Fibroblast of skin of right biceps (primary cell): ENCODE measurements around the gene MBP.

Experiments used
- DNase-seq: peaks from one replicate; pipeline ENCODE4 v3.0.0-alpha.2; 2013

The MBP gene

DNA sequence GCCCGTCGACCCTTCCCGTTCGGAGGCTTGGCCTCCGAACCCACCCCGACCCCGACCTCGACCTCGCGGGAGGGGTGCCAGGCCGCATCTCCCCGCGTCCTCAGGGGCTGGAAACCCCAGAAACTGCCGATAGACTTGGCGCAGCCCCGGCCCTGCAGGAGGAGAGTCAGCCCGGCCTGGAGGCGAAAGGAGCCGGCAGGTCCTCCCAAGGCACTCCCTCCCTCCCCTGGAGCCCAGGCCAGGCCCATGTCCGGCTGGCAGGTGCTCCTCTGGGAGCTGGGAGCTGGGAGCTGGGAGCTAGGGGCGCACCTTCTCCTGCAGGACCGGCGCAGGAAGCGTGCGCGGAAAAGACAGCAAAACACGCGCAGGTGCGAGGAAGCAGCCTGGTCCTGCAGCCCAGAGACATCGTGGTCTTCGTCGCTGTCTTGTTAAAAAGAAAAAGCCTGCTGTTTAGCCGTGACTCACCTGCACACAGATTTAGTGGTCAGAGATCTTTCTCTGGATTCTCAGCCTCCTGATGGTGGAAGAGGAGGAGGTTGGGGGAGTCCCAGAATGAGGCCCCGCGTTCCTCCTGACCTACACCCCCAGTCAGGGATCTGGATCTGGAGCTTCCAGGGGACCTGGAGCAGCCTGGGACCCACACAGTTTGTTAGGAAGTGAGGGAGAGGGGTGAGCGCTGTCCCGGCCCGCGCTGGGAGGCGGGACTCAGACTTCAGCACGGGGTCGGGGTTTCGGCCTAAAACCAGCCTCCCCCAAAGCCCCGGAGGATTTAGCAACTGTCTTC lies 660 bp upstream of the MBP start:
- DNase-seq, result no peak

DNA sequence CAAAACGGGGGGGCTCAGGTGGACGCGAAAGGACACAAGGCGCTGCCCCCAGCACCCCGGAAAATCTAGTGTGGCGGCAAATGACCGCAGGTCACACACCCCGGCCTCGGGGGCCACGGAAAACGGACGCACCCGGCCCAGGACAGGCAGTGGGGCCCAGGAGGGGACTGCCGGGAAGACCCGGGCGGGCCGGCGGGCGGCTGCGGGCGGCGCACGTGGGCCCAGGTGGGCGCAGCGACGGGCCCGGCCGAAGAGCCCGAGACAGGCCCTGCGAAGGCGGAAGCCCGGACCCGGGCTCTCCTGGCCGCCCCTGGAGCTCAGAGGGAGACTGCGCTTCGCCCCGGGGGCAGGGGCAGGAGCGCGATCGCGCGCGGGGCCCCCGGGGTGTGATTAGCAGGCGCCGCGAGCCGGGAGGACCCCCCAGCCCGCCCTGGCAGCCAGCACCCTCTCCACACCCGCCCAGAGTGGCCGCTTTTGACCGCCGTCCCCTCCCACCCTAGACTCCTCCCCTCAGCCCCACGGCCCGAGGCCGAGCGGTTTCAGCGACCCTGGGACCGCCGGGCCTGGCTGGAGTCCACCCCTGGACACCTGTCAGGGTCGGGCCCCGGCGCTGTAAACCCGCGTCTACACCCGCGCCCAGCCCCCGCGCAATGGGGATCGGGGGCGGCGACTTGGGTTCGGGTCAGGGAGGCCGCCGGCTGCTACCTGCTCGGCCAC lies 773 bp downstream of the MBP start:
- DNase-seq, result no peak

DNA sequence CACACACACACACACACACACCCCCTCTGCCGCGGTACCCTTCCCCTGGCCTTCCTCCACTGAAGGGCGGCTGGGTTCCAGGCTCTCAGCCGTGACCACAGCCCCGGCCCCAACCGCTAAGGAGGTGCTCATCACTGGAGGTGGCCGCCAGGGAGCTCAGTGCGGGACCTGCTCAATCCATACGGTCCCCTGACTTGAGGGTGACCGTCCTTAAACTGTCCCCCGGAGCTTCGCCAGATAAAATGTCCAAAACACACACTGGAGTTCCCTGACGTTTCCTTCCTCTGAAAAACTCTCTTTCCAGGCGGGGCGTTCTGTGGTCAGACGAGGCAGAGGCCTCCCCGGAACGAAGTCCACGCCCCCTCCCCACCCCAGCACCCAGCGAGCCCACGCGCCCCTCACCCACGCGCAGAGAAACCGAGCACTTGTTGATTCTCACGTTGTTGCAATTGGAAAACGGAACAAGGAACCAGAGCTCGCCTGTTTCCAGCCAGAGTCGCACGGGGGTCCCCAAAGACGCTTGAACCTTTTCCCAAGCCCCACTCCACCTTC lies 1.4 kb downstream of the MBP start:
- DNase-seq, result no peak

DNA sequence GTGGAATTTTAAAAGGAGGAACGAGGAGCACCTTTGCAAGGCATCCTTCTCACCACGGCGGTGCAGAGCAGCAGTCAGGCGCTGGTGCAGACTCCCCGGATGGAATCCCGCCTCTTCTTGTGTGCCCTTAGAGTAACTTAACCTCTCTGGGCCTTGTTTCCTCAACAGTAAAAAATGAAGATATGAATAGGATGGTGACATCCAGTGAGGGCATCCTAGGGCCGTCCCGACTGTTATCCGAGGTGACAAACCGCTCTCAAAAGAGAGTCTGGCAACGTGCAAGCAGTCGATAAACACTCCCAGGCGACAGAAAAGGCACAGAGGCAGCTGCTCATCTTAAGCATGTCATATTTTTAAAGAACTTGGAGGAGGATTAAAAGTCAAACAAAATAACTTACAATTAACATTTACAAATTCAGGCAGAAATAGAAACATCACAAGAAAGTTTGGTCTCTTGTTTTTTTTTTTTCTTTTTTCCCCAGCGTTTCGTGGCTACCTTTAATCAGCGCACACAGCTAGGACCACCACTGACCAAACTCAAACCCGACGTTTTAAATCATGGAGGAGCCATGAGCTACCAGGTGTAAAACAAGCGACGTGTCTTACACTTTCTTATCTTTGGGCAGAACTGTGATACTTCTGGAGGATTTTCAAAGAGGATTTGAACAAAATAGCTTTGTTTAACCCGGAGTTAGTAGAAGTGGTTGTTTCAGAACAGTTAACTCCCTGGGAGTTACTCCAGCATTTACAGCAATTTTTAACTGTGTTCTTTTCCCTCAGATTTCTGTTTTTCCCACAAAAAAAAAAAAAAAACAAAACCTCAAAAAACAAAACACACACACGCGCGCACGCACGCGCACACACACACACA lies 2.1 kb downstream of the MBP start:
- no peak for DNase-seq

DNA sequence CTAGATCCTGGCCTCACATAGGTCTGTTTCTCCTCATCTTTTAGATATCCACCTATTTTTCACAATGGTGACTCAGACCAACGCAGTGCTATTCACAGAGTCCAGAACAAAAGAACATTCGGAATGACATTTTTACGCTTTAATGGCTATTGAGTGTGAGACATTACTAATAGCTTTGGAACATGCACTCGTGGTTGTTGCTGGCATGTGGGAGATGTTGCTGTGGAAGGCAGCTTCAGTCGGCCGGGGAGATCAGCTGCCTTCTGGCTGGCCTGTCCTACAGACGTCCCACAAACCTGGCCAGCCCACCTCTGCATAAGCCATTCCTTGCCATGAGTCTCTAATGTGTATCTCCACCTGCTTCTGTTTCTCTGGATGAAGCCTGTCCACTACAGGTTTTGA lies 3.4 kb downstream of the MBP start:
- DNase-seq, result peak; percentile 84

DNA sequence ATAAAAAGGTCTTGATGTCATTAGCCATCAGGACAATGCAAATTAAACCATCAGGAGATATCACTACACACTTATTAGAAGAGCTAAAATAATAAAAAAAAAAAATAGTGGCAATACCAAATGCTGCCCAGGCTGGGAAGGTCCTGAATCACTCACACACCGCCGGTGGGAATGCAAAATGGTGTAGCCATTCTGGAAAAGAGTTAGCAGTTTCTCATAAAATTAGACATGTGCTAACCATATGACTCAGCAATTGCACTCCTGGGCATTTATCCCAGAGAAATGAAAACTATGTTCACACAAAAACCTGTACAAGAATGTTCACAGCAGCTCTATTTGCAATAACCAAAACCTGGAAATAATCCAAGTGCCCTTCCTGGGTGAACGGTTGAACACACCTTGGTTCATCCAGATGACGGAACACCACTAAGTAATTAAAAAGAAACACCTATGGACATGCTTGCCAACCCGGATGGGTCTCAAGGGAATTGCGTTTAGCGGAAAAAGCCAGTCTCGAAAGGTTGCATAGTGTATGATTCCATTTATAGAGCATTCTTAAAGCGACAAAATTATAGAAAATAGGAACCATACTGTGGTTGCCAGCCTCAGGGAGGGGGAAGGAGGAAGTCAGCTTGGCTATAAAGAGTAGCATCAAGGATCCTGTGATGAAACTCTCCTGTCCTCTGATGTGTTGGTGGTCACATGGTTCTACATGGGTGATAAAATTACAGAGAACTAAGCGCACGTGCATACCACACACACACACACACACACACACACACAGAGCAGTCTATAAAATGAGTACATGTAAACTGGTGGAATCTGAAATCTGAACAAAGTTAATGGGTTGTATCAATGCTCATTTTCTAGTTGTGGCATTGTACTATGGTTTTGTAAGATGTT lies 4.6 kb downstream of the MBP start:
- peak; percentile 95 for DNase-seq

DNA sequence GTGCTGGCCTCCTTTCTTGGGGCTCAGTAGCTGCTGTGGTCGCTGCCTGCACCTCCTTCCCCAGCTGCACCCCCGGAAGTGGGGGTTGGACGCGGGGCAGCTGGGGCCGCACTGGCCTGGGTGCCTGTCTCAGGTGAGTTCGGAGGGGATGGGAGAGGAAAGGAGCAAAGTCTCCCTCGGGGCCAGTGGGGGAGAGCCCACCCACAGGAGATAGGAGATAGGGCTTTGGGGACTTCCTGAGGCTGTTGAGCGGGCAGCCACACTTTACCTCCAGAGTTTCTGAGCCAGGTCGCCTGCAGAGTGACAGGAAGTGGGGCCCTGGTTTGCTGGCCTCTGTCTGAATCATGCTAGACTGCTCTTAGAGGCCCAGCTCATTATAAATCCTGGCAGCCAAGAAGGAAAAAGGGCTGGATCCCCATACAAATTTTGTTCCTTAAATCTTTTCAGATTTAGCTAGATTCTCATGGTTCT lies 8.1 kb downstream of the MBP start:
- DNase-seq, result peak; percentile 21

DNA sequence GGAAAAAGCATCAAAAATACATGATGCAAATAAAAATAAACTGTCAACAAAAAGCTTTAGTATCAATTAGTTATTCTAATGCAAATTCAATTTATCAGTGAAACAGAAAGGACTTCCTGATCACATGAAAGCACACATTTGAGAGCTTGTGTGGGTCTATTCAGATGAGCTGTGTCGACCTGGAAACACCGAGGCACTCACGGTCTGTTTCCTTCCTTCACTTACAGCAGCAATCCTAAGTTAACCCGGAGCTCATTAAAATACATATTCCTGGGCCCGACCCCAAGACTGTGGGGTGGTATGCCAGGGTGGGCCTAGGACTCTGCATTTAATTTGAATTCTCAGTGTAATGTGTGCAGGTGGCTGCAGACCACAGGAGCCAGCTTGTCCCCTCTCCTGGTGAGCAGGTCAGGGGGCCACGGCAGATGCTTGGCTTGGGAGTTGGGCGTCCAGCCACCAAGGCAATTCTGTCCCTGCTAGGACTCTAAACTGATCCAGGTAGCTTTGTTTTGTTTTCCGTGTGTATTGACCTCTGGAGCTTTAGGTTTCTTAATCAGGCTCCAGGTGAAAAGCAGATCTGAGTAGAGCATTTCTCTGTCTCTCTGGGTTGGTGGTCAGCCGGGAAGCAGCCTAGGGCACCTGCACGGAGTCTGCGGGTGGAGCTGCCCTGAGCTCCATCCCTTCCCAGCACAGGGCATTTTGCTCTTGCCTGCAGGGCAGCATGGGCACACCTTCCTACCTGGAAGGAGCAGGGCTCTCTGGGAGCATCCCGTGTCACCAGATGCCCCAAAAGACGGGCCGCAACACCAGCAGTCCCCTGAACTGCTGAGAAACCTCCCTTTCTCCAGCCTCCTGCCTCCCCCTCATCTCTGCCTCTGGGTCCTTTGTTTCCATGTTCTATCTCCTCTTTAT lies 9.0 kb downstream of the MBP start:
- no peak for DNase-seq

DNA sequence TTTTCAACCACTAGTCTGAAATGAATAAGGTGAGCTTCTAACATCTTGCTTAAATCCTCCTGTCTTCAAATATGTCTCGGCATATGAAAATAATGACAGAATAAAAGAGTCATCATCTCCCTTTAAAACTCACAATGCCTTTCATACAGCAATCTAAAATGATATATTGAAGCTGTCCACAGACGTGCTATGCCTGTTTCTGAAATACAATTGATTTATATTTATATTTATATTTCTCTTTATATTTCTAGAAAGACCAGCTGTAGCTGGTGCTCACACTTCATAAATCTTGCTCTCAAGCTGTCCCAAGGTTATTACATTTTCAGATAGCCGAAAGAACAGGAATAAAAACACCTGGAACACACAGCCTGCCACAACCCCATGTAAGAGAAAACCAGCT lies 11.1 kb downstream of the MBP start:
- DNase-seq, result no peak

DNA sequence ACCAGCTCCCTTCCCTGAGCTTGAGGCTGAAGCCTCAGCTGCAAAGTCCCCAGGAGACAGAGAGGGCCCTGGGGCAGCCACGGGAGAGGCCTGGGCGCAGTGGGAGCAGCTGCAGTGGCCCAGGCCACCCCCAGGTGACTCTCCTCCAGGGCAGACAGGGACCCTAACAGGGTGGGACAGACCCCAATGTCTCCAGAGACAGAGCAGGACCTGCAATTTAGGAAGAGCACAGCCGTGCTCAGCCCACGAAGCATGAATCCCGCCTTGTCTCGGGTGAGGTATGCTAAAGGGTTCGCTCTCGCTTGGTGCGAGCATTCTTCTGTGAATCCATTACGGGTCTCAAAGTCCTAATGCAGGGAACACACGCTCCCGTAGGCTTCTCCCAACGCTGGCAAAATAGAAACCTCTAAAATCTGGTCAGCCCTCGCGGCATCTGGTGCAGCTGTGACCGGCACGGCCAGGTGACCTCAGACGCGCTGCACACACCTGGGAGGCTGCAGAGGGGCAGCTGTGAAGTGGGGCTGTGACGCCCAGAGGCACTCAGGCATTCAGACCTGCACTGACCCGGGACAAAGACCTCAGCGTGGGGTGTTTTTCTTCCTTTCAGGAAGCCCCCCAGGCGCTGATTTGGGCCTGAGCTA lies 12.6 kb downstream of the MBP start:
- no peak for DNase-seq

DNA sequence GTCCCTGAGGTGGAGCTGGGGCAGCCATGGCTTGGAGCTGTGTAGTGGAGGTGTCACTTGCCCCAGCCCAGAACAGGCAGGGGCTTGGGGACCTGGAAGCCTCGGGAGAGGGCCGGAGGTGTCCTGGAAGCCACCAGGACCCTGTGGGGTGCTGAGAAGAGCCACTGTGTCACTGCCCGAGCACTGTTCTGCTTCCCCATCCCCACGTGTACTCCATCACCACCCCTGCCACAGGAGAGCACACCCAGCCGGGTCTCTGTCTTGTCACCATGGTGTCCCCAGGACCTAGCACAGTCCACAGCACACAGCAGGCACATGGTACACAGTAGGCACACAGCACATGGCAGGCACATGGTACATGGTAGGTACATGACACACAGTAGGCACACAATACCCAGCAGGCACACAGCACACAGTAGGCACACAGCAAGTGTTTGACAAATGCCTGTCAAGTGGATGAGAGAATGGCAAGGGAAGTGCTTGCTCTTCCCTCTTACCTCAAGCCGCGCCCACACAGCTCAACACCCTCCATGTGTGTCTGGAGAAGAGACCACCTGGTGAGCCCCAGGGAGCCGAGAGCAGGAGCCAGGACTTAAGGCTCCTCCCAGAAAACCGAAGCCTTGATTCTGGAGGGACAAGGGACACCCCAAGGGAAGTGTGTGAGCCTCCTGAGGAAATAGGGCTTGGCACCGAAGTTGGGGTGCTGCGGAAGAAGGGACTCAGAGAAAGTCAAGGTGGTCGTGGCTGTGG lies 13.3 kb downstream of the MBP start:
- no peak for DNase-seq

DNA sequence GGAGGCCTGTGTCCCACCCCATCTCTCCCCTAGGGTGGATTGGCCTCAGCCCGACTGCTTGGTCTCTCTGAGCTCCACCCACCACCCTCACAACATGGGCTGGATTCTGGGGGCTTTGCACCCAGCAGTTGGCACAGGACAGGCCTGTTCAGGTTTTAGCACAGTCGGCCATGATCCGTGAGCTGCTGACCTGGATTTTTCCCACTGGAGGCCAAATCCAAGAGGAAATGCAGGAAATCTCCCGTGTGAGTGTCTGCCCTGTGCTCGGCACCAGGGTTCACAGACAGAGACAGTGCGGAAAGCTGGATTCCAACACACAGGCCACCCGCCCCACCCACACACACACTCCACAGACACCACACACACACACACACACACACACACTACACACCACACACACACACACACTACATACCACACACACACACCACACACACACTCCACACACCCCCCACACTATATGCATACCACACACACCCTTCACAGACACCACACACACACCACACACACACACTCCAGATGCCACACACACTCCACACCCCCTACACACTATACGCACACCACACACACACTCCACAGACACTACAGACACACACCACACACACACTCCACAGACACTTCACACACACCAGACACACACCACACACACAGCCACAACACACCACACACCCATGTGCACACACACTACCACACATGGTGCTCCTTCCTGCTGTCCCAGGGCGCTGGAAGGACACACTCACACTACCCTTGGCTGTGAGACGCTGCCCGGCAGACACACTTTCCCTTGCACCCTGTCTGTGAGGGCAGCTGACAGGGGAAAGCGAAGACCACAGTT lies 14.1 kb downstream of the MBP start:
- DNase-seq, result no peak

DNA sequence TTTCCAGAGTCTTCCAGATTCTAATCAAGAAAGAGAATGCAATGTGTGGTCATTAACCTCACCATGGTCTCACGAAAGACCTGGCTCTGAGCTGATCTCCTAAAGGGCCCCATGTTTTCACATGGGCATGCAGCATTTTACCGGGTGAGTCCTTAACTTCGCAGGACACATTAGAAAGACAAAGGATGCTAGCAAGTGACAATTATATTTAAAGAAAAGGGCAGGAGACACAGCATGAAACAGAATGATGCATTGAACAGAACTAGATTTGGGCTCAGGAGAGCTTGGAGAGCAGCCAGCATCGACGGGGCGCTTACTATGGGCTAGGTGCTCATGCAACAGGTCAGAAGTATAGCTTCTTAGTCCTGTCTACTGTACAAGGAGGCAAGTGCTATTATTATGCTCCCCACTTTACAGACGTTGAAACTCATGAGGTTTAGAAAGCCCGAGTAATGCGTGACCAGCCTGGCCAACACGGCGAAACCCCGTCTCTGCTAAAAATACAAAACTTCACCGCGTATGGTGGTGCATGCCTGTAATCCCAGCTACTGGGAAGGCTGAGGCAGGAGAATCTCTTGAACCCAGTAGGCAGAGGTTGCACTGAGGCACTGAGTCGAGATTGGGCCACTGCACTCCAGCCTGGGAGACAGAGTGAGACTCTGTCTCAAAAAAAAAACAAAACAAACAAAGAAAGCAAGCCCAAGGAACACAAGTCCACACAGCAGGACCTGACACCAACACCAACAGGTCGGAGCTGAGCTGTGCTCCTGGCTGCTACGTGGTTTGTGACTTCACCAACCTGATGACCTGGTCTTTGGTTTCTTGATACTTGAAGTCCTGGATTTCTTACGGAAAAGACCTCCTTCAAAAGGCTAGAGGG lies 16.1 kb downstream of the MBP start:
- DNase-seq, result no peak

DNA sequence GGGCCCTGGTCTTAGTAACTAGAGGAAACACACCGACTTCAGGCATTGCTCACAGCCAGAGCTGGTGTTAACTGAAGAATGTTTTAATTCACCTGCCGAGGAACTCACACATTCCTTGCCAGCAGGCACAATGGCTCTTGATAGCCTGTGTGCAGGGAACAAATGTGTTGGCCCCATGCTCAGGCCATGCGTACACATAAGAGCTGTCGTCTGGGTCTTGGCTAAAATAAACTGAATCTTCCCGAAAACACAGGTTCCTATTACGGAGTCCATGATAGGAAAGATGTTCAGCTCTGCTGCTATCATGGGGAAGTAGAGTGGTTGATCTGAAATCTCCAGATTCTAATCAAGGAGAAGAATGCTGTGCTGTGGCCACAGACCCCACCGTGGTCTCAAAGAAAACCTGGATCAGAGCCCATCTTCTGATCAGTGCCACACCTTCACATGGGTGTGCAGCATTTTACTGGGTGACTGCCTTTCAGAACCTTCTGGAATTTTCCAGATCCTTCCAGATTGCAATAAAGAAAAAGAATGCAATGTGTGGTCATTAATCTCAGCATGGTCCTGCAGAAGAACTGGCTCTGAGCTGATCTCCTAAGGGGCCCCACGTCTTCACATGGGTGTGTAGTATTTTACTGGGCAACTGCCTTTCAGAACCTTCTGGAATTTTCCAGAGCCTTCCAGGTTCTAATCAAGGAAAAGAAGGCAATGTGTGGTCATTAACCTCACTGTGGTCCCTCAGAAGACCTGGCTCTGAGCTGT lies 17.2 kb downstream of the MBP start:
- DNase-seq, result no peak

DNA sequence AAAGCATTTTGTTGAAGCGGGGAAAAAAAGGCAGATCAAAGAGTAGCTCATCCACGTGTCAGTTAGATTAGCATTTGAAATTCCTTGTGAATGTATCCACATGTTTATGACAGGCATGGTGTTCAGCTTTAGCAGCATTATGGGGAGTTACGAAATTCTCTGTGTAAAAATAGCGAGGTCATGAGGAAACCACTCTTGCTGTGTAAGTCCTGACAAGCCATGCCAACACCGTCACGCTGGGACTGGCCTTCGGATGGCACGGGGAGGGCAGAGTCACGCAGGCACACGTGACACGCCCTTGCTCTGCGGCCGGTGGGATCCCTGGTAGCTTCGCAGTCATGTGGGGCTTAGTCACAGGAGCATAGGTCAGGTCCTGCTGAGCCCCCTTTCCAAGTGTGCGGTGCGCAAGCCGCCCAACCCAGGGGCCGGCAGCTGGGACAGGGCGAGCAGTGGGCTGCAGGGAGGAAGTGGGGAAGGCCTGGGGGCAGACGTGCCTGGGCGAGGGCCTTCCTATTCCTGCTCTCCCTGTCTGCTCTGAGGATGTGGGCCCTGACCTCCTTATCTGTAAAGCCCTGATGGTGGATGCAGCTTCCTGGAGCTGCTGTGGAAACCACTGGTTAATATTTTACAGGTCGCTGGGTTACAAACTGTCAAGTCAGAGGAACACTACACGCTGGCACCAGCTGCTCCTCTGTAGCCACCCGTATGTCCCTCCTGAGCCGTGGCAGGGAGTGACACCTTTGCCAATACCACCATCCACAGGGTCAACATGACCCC lies 18.0 kb downstream of the MBP start:
- peak; percentile 75 for DNase-seq

DNA sequence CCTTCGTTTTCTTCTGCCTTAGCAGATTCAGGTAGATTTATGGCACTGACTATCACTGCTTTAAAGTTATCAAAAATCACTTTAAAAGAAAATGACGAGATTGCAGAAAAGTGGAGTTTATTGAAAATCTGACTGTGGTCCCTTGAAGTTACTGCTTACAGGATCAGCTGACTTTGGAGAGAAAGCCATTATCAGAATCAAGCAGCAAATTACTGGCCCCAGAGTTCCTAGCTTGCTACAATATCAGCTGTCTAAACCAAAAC lies 18.5 kb downstream of the MBP start:
- no peak for DNase-seq
